ENCODE data around the gene TSPAN16.

- no peak for TF ChIP-seq CTCF (IDR thresholded peaks at IDR 0.05; ENCODE audit: insufficient read depth, low read depth, low read length)
- TF ChIP-seq EZH2 (IDR thresholded peaks at IDR 0.05; ENCODE audit: insufficient read depth, low read length), result no peak
These were observed 60.1 kb downstream of the TSPAN16 start for GRCh38 chr19:11356074-11356397.
